ENCODE results near the gene SERTAD1. TPM values are rescaled to one million over a fixed set of nuclear protein-coding genes. Genes with fewer than 3 reads are reported as not detected.

SERTAD1 gene
- total and polyA plus RNA-seq, 8 donors: 8.6 to 36.5 (median 11.2) TPM; not detected in 1

DNA sequence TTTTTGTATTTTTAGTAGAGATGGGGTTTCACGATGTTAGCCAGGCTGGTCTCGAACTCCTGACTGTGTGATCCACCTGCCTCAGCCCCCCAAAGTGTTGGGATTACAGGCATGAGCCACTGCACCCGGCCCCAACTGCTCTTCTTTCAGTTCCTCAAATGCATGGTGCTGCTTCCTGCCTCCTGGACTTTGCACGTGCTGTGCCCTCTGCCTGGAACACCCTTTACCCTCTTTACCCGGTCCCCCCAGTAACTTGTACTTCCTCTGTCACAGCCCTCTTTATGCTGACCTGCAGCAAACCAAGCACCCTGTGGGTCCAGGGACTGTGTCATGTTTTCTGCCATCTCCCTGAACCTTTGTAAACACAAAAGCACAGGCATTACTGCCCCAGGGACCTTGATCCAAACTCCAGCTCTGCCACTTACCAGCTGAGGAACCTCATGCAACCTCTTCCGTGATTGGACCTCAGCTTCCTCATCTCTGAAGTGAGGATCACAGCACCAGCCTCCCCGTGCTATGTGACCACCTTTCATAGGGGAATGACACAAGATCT is 36.0 kb upstream of the SERTAD1 start:
- intact Hi-C loops (cut with DNase I; ENCODE audit: low total_unique reads): no loop called here
- Histone ChIP-seq H3K27me3 (peaks cover 0 to 5% (median 0%) of the 10 kb centered on the region in 3 donors), H3K27ac (peak overlapping the region; percentile 5 to 50 (median 25)), H3K4me1 (peaks cover 32 to 51% (median 44%) of the 10 kb centered on the region in 4 donors), H3K4me3 (no peak overlapping the region), H3K9me3 (no peaks in the 10 kb centered on the region), H3K36me3 (peaks cover 9 to 27% (median 22%) of the 10 kb centered on the region in 4 donors)
- TF ChIP-seq EP300 (IDR thresholded peaks at IDR 0.05): no peak
- TF ChIP-seq POLR2AphosphoS5 (IDR thresholded peaks at IDR 0.05): no peak
- TF ChIP-seq POLR2A (IDR thresholded peaks at IDR 0.05): no peak
- TF ChIP-seq, protein P1, sequence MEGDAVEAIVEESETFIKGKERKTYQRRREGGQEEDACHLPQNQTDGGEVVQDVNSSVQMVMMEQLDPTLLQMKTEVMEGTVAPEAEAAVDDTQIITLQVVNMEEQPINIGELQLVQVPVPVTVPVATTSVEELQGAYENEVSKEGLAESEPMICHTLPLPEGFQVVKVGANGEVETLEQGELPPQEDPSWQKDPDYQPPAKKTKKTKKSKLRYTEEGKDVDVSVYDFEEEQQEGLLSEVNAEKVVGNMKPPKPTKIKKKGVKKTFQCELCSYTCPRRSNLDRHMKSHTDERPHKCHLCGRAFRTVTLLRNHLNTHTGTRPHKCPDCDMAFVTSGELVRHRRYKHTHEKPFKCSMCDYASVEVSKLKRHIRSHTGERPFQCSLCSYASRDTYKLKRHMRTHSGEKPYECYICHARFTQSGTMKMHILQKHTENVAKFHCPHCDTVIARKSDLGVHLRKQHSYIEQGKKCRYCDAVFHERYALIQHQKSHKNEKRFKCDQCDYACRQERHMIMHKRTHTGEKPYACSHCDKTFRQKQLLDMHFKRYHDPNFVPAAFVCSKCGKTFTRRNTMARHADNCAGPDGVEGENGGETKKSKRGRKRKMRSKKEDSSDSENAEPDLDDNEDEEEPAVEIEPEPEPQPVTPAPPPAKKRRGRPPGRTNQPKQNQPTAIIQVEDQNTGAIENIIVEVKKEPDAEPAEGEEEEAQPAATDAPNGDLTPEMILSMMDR (IDR thresholded peaks at IDR 0.05): no peak
- DNase-seq: peak in 1 of 2 donors; percentile 32
- WGBS, 5 donors: 59 to 73% (median 64%) methylated on average over 7 of the region's 7 CpGs

DNA sequence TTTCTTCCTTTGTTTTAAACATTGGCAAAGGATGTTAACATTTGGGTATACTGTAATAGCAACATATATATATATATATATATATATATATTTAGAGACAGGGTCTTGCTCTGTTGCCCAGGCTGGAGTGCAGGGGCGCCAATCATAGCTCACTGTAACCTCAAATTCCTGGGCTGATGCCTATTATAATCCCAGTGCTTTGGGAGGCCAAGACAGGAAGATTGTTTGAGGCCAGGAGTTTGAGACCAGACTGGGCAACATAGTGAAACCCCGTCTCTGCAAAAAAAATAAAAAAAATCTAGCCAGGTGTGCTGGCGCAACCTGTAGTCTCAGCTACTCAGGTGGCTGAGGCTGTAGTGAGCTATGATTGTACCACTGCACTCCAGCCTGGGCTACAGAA is 34.4 kb upstream of the SERTAD1 start:
- intact Hi-C loops (cut with DNase I; ENCODE audit: low total_unique reads): no loop called here
- peaks cover 24 to 42% (median 32%) of the 10 kb centered on the region in 4 donors for H3K4me1 ChIP-seq
- no peaks in the 10 kb centered on the region for H3K9me3 ChIP-seq
- 84 to 99% (median 89%) methylated on average over 3 of the region's 3 CpGs for WGBS, 5 donors
- H3K27ac ChIP-seq: no peak overlapping the region
- no peak for DNase-seq
- H3K36me3 ChIP-seq: peaks cover 9 to 40% (median 36%) of the 10 kb centered on the region in 4 donors
- TF ChIP-seq, protein P1 (IDR thresholded peaks at IDR 0.05): no peak
- TF ChIP-seq POLR2AphosphoS5 (IDR thresholded peaks at IDR 0.05): no peak
- H3K4me3 ChIP-seq: no peak overlapping the region
- no peaks in the 10 kb centered on the region for H3K27me3 ChIP-seq

DNA sequence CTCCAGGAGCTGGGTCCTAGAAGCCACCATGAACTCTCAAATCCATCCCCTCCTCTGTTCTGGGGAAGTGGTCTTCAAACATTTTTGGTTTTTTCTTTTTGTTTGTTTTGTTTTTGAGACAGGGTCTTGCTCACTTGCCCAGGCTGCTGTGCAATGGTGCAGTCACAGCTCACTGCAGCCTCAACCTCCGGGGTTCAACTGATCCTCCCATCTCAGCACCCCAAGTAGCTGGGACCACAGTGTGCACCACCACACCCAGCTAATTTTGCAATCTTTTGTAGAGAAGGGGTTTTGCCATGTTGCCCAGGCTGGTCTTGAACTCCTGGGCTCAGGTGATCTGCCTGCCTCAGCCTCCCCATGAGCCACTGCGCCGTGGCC is 32.8 kb upstream of the SERTAD1 start:
- no peak overlapping the region for H3K27ac ChIP-seq
- no peak for DNase-seq
- TF ChIP-seq EP300 (IDR thresholded peaks at IDR 0.05): no peak
- TF ChIP-seq, protein P1 (IDR thresholded peaks at IDR 0.05): no peak
- no peak for TF ChIP-seq POLR2A (IDR thresholded peaks at IDR 0.05)
- no peak for TF ChIP-seq POLR2AphosphoS5 (IDR thresholded peaks at IDR 0.05)
- H3K9me3 ChIP-seq: no peaks in the 10 kb centered on the region
- H3K27me3 ChIP-seq: no peaks in the 10 kb centered on the region
- intact Hi-C loops (cut with DNase I; ENCODE audit: low total_unique reads): no loop called here
- H3K36me3 ChIP-seq: peaks cover 9 to 53% (median 48%) of the 10 kb centered on the region in 4 donors
- WGBS, 5 donors: 97 to 100% (median 99%) methylated on average over 3 of the region's 3 CpGs
- H3K4me1 ChIP-seq: peaks cover 13 to 26% (median 21%) of the 10 kb centered on the region in 4 donors
- H3K4me3 ChIP-seq: no peak overlapping the region

DNA sequence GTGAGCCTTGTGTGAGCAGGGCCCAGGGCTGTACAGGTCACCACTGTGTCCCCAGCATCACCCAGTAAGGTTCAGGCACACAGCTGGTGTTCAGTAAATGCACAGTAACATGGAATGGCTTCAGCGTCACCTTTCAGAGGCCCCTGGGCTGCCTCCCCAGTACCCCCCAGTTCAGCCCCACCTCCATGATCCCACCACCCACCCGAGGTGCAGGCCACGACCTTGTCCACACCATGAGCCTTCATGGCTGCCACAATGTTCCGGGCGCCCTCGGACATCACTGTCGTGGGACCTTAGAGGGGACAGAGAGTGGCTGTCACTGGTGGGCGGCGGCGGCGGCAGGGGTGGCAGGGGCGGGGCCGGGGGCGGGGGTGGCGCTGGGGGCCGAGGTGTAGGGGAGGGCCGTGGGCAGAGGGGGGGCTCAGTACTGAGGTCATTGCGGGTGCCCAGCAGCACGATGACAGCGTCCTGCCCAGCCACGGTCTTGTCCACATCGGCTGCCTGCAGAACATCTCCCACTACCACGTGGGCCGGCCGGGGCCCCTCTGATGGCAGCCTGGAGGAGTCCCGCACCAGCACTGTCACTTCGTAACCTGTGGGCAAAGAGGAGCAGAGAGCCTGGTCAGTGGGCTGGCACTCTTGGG is 32.3 kb upstream of the SERTAD1 start:
- Histone ChIP-seq H3K36me3 (peaks cover 9 to 58% (median 48%) of the 10 kb centered on the region in 4 donors), H3K27ac (no peak overlapping the region), H3K9me3 (no peaks in the 10 kb centered on the region), H3K4me3 (no peak overlapping the region), H3K27me3 (no peaks in the 10 kb centered on the region), H3K4me1 (peaks cover 11 to 27% (median 19%) of the 10 kb centered on the region in 4 donors)
- 84 to 91% (median 90%) methylated on average over 20 to 27 of the region's 27 CpGs for WGBS, 5 donors
- no peak for DNase-seq
- TF ChIP-seq POLR2AphosphoS5 (IDR thresholded peaks at IDR 0.05): no peak
- TF ChIP-seq, protein P1 (IDR thresholded peaks at IDR 0.05): no peak
- intact Hi-C loops (cut with DNase I; ENCODE audit: low total_unique reads): no loop called here
